ENCODE results near the gene GFOD2. TPM values are rescaled to one million over a fixed set of nuclear protein-coding genes. Genes with fewer than 3 reads are reported as not detected.

The GFOD2 gene
- total RNA-seq, 1 donor = 11.9 TPM

GRCh38 chr16:67727521-67728485 lies 8.7 kb upstream of the GFOD2 start:
- TF ChIP-seq, protein P1, sequence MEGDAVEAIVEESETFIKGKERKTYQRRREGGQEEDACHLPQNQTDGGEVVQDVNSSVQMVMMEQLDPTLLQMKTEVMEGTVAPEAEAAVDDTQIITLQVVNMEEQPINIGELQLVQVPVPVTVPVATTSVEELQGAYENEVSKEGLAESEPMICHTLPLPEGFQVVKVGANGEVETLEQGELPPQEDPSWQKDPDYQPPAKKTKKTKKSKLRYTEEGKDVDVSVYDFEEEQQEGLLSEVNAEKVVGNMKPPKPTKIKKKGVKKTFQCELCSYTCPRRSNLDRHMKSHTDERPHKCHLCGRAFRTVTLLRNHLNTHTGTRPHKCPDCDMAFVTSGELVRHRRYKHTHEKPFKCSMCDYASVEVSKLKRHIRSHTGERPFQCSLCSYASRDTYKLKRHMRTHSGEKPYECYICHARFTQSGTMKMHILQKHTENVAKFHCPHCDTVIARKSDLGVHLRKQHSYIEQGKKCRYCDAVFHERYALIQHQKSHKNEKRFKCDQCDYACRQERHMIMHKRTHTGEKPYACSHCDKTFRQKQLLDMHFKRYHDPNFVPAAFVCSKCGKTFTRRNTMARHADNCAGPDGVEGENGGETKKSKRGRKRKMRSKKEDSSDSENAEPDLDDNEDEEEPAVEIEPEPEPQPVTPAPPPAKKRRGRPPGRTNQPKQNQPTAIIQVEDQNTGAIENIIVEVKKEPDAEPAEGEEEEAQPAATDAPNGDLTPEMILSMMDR (IDR thresholded peaks at IDR 0.05; ENCODE audit: insufficient read depth, low read length) = no peak
- no peak overlapping the region for H3K4me3 ChIP-seq (ENCODE audit: low read depth, low read length)
- DNase-seq (ENCODE audit: low read depth) = no peak

DNA sequence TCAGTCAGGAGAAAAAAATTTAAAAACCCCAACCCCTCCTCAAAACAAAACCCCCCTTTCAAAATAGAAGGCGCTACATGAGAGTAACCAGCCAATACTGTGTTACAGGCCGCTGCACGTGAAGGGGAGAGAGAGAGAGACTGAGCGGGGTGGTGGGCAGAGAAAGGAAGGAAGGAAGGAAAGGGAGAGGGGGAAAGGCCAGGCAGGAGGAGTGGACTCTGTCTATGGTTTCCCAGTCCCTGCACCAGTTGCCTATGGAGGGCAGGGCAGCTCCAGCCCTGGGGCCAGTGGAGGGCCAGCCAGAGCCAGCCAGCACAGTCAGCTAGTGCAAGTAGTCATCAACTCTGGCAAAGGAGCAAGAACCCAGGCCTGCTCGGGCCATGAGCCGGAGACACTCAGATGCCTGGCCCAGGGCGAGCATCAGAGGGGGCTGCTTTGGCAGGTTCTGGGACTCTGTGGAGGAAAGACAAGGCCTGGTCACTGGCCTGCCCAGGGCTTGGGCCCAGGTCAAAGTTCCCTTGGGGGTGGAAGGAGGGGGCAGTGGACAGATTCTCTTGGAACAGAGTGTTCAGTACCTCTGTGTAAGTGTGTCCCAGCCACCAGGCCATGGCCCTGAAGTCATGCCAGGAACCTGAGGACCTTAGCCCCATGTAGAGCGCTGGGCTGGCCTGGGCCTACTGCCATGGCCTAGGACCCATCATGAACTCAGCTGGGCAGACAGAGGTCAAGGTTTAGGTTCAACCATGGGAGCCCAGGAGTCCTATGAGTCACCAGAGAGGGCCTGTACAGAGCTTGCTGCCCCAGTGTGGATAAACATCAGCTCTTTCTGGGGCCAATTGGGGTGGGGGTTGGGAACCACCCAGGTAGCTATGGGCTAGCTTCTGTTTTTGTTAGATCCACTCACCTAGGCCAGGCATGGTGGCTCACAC lies 7.3 kb upstream of the GFOD2 start:
- no peak overlapping the region for H3K4me3 ChIP-seq (ENCODE audit: low read depth, low read length)
- TF ChIP-seq, protein P1 (IDR thresholded peaks at IDR 0.05; ENCODE audit: insufficient read depth, low read length) = no peak

DNA sequence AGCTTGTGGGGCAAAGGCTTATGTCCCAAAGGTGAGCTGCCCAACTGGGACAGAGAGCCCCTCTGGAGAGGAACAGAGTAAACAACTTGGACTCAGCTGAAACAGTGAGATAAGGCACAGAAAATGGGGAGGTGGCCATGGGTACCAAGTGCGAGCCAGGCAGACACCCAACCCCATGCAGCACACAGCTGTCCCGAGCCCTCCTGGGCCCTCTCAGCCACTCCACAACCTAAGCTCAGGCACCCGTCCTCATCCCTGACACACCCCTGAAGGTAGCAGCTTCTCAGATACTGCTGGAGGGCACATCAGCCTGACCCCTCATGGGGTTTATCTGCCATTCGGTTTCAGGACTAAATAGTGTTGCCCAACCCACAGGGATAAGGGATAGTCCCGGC lies 4.8 kb upstream of the GFOD2 start:
- no peak for DNase-seq (ENCODE audit: low read depth)
- H3K4me3 ChIP-seq (ENCODE audit: low read depth, low read length) = no peak overlapping the region
- TF ChIP-seq, protein P1 (IDR thresholded peaks at IDR 0.05; ENCODE audit: insufficient read depth, low read length) = no peak

More for the DNA sequence above, 7.3 kb upstream of the GFOD2 start:
- DNase-seq (ENCODE audit: low read depth) = no peak

GRCh38 chr16:67723151-67723910 lies 4.2 kb upstream of the GFOD2 start:
- DNase-seq (ENCODE audit: low read depth) = no peak
- TF ChIP-seq, protein P1 (IDR thresholded peaks at IDR 0.05; ENCODE audit: insufficient read depth, low read length) = no peak
- H3K4me3 ChIP-seq (ENCODE audit: low read depth, low read length) = no peak overlapping the region

DNA sequence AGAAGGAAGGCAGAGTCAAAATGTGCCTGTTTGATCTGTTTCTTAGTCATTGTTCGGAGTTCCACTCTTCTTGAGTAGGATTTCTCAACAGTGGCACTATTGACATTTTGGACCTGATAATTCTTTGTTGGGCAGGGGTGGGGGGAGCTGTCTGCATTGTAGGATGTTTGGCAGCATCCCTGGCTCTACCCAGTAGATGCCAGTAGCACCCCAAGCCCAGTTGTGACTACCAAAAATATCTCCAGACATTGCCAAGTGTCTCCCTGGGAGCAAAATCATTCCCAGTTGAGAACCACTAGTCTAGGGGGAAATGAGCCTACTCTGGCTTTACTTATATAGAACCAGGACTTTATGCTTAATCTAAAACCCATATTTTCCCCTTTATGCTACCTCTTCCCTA lies 1.1 kb upstream of the GFOD2 start:
- TF ChIP-seq, protein P1 (IDR thresholded peaks at IDR 0.05; ENCODE audit: insufficient read depth, low read length) = no peak
- H3K4me3 ChIP-seq (ENCODE audit: low read depth, low read length) = peak overlapping the region; percentile 88
- DNase-seq (ENCODE audit: low read depth) = no peak

GRCh38 chr16:67719778-67720144 lies 645 bp upstream of the GFOD2 start:
- TF ChIP-seq, protein P1 (IDR thresholded peaks at IDR 0.05; ENCODE audit: insufficient read depth, low read length) = no peak
- DNase-seq (ENCODE audit: low read depth) = peak; percentile 52

More at GRCh38 chr16:67719778-67720144, 645 bp upstream of the GFOD2 start:
- peak overlapping the region; percentile 88 for H3K4me3 ChIP-seq (ENCODE audit: low read depth, low read length)
